PC-9 (cell line): Measurements from ENCODE around the gene ADAMTS3.

Experiments used
- EZH2 ChIP-seq: fragments of 200-600 bp; sonication (generic); IDR thresholded peaks from 2 replicates; pipeline ENCODE4 v1.8.0; 2017; ENCODE audit warnings: antibody characterized with exemption, low read depth
- TF ChIP-seq, protein P1 (sequence below): fragments of 200-600 bp; sonication (generic); conservative IDR thresholded peaks from 2 replicates; pipeline ENCODE4 v1.6.1; 2017; ENCODE audit warnings: mixed run types, antibody characterized with exemption, mild to moderate bottlenecking, moderate library complexity

DNA sequence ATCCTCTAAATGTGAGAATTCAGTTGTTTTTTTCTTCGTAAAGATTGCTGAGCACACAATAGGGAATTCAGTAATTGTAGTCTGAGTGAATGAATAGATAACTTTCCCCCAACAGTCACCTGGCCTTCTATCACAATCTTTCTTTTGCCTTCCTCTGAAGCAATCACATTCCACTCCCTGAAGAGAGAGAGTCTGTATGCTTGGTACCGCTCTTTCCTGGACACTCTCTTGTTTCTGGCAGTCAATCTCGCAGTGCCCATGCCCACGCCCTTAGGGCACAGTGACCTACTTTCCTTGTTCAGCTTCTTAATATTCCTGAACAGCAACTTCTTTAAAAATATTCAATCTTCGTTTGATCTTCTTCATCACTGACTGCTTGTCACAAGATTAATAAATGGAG is 255.9 kb downstream of the ADAMTS3 start:
- TF ChIP-seq, protein P1, sequence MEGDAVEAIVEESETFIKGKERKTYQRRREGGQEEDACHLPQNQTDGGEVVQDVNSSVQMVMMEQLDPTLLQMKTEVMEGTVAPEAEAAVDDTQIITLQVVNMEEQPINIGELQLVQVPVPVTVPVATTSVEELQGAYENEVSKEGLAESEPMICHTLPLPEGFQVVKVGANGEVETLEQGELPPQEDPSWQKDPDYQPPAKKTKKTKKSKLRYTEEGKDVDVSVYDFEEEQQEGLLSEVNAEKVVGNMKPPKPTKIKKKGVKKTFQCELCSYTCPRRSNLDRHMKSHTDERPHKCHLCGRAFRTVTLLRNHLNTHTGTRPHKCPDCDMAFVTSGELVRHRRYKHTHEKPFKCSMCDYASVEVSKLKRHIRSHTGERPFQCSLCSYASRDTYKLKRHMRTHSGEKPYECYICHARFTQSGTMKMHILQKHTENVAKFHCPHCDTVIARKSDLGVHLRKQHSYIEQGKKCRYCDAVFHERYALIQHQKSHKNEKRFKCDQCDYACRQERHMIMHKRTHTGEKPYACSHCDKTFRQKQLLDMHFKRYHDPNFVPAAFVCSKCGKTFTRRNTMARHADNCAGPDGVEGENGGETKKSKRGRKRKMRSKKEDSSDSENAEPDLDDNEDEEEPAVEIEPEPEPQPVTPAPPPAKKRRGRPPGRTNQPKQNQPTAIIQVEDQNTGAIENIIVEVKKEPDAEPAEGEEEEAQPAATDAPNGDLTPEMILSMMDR, result no peak
- TF ChIP-seq EZH2, result no peak
